PFSK-1 (cell line): ENCODE measurements around the gene LRRTM2.

ENCODE experiments used
- FOXP2 ChIP-seq: optimal IDR thresholded peaks from 2 replicates; pipeline ENCODE3; 2011; ENCODE audit warnings: borderline replicate concordance, control low read depth, inconsistent platforms; ENCODE audit not compliant: insufficient read depth; ENCODE audit errors: extremely low read length, extremely low read depth
- POLR2AphosphoS5 ChIP-seq: IDR thresholded peaks from 2 replicates; pipeline ENCODE4 v1.6.1; 2012; ENCODE audit warnings: low read depth, mild to moderate bottlenecking, control low read depth, low read length, moderate library complexity
- REST ChIP-seq, 2 experiments: IDR thresholded peaks; 2 replicates each; pipeline versions ENCODE4 v1.6.1 to v1.8.0; 2011 to 2012; ENCODE audit warnings: low read depth in 2 of 2, low read length in 2 of 2, control low read depth in 1 of 2, inconsistent platforms in 1 of 2, mild to moderate bottlenecking in 1 of 2, moderate library complexity in 1 of 2; ENCODE audit not compliant: insufficient read depth in 1 of 2
- SIN3A ChIP-seq: IDR thresholded peaks from 2 replicates; pipeline ENCODE4 v1.6.1; 2012; ENCODE audit warnings: mild to moderate bottlenecking, low read length, moderate library complexity, borderline replicate concordance; ENCODE audit not compliant: insufficient read depth
- TAF1 ChIP-seq: IDR thresholded peaks from 2 replicates; pipeline ENCODE4 v1.6.1; 2012; ENCODE audit warnings: low read length, control low read depth, borderline replicate concordance; ENCODE audit not compliant: insufficient read depth

GRCh38 chr5:138870611-138871010 lies 4.5 kb downstream of the LRRTM2 start:
- TF ChIP-seq REST (IDR thresholded peaks at IDR 0.05; ENCODE audit: insufficient read depth in 1 of 2, low read depth in 2 of 2, low read length in 2 of 2) (no peak), POLR2AphosphoS5 (no peak), TAF1 (no peak), SIN3A (no peak), FOXP2 (no peak)
